Kidney glomerular epithelial cell (primary cell): ENCODE measurements around the gene TNFRSF14.
A peak's percentile ranks its signal among the peaks of the same experiment; 100 is the strongest.
"Not testable (repeated sequence)": the region's sequence is repeated elsewhere in the genome, so short reads cannot be mapped to it uniquely, and the experiment has no call there.

Source experiments
- DNase-seq: peaks from one replicate; lab custom pipeline; 2025; lab: John Stamatoyannopoulos, UW

The TNFRSF14 gene

DNA sequence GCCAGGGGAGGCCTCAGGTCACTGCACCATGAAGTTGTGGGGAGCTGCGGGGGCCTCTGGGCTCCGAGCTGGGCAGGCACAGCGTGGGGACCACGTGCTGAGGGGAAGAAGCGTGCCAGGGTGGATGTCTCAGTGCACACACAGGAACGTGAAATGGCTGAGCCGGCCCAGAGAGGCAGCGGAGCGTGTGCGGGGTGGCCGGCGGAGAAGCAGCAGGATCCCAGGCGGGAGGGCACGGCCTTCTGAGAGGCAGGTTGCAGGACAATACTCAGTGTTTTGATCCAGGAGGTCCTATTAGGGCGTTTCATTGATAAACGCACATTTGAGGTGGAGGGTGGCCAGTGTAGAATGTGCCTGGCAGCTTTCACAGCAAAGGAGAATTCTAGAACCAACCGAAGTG is 12.9 kb downstream of the TNFRSF14 start:
- DNase-seq = no peak

DNA sequence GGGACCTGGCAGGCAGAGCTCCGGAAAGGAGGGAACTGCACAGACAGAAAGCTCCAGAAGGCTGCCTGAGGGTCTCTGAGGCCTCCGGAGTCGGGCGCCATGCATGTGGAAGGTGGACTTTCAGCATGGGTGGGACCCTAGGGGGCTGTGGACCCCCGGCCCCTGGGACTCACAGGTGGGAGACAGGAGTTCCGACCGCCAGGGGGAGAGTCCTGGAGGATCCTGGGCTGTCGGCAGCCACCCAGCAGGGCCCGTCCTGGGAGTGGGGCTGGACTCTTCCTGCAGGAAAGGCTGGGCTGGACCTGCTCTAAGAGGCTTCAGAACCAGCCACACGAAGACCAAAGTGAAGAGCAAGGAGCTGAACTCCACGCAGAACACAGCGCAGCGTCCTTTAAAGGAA is 13.5 kb downstream of the TNFRSF14 start:
- not testable (repeated sequence) for DNase-seq

DNA sequence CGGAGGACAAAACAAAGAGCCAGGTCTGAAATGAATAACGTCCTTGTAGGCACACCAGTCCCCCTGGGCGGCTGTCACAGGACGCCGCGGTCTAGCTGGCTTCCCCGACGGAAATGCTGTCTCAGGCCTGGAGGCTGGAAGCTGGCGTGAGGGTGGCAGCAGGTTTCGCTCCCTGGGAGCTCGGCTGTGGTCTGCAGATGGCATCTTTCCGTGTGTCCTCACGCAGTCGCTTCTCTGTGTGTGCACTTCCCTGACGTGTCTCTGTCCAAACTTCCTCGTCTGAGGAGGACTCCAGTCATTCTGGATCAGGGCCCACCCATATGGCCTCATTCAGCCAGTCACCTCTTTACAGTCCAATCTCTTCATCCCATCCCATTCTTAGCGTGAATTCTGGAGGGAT is 14.2 kb downstream of the TNFRSF14 start:
- DNase-seq = no peak

DNA sequence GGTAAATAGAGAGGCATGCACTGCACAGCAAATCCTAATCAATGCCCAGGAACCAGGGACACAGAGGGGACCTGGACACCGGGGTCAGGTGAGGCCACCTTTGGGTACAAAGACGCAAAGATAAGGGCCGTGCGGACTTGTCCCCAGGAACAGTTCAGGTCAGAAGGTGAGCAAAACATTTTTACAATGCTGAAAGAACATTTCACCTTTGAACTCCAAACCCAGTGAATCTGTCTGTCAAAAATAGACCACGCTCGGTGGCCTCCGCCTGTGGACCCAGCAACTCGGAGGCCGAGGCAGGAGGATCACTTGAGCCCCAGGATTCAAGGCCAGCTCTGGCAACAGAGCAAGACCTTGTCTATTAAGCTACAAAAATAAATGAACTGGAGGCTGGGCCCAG is 15.2 kb downstream of the TNFRSF14 start:
- DNase-seq = no peak

DNA sequence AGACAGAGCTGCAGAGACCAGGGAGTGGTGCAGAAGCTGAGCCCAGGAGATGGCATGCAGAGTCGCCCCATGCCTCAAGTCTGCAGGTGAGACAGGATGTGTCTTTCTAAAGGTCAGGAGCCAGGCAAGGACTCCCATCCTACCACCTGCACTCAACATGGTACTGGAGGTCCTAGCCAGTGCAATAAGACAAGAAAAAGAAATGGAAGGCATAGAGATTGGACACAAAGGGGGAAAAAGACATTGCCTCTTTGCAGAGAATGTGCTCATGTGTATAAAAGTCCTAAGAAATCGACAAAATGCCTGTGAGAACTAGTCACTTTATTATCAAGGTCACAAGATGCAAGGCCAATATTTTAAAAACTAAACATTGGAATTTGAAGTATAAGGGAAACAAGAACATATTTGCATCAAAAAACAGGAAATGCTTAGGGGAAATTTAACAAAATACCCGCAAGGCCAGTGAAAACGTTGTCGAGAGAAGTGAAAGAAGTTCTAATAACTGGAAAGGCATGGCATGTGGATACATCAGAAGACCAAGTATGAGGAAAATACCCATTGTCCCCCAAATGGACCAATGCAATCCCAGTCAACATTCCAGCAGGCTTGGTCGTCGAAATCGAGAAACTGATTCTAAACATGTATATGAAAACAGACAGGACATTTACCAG is 17.2 kb downstream of the TNFRSF14 start:
- no peak for DNase-seq

DNA sequence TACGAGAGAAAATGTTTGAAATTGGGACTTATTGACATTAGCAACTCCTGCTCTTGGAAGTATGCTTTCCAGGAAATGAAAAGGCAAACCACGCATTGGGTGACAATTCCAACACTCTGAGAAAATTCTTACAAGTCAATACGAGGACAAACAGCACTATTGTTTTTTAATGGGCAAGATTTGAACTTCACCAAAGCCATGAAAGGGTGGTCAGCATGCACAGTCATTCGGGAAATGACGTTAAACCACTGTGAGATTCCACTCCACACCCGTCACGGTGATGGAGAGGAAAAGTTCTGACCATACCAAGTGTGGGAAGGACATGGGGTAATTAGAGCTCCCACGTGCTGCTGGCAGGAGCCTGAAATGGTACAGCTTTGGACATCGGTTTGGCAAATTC is 18.2 kb downstream of the TNFRSF14 start:
- no peak for DNase-seq

DNA sequence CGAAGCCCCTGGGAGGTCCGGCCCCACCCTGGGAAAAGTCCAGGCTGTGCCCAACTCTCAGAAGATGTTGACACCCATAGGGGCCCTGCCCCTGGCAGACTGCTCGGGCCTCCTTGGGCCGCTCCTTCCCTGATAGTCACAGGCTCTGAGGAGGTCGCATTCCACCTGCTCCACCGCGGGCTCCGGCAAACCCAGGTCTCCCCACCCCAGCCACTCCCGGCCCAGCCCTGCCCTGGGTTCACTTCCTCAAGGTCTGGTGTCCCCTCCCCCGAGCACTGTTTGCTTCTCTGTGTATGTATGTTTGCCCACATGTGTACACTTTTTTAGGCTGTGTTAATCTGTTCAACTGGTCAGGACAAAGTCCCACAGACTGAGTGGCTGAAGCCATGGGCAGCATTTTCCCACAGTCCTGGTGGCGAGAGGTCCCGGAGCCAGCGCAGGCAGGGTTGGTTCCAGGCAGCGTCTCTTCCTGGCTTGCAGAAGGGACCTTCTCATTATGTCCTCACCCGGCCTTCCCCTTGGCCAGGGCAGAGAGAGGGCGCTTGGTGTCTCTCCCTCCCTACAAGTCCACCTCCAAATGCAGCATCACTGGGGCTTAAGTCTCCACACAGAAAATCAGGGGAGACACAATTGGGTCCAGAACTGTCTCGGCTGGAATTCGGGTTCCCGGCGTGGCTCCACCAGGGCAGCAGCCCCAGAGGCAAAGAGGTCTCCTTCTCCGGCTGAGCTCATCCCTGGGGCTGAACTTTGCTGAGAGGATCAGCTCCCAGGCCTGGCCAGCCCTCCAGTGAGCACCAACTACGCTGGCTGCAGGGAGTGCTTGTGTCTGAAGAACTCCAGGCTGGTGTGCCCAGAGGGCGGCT is 19.9 kb downstream of the TNFRSF14 start:
- DNase-seq = no peak

DNA sequence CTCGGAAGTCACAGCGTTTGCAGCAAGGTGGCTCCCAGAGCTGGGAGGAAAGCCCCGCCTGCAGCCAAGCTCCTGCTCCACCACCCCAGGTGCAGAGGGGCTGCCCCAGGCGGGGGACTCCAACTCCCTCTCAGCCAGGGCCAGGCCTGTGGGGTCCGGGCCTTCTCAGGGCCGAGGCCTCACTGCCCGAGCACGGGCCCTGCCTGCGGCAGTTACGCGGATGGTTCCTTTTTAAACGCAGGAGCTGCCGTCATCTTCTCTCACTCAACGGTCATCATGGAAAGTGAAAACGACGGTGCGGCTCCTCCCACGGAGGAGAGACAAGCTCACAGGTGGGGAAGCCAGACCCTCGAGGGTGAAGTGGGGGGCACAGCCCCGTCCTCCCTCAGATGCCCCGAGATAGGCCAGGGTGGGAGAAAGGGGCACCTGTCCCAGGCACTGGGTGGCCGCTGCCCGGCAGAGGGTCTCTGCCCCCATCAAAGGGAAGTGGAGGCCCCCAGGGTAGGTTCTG is 21.4 kb downstream of the TNFRSF14 start:
- DNase-seq = not testable (repeated sequence)

DNA sequence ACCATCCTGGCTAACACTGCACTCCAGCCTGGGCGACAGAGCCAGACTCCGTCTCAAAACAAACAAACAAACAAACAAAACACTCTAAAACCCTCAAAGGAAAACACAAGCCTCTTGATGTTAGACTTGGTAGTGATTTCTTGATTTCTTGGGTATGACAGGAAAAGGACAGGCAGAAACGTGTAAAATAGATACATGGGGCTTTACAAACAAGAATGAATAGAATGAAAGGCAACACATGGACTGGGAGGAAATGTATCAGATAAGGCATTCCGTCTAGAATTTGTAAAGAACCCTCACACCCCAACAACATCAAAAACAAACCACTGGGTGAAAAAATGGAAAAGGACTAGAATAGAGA is 22.6 kb downstream of the TNFRSF14 start:
- no peak for DNase-seq

DNA sequence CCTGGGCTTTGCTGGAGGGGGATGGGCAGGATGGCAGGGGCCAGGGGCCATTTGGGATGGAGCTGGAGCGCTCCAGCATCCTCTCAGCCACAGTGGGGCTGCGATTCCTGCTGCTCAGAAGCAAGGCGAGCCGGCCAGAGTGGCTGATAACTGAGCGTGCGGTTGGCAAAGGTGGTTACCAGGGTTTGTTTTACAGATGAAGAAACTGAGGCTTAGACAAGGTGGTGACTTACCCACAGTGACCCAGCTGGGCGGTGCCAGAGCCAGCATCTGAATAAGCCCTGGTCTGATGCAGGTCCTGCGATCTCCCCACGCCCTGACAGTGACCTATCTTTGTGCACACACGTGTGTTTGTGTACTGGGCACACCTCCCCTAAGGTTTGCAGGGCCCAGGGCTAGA is 24.5 kb downstream of the TNFRSF14 start:
- DNase-seq = no peak

DNA sequence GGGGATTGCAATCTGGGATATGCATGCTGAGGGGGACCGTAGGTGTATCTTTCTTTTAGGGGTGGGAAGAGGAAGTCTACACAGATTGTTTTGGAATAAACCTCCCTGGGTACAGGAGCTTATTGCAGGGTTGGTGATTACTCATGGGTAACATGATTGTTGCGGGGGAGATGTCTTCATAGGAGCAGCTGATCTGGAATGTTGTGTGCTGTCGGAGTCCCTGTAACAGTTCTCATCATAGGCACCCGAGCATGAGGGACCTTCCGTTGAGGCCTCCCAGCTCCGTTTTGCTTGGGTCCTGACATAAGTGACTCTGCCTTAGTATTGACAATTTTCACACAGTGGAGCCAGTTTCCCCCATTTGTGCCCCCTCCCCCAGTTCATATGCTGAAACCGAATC is 26.2 kb downstream of the TNFRSF14 start:
- DNase-seq = peak; percentile 31

DNA sequence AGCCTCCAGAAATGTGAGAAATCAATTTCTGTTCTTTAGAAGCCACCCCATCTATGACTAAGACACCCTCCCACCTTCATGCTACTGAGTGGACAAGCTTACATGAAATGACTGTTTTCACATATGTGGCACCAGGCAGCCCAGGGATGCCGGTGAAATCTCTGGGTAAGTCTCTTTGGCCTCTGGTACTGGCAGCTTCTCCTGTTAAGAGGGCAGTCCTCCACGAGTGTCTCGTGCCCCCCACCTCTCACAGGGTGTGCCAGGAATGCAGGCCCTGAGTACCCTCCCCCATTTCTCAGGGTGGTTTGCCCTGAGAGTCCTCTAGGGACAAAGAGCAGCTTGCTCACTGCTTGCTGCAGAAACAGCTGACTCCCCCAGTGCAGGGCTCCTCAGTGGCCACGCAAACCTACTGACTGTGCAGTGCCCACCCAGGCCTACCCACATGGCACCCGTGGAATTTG is 27.2 kb downstream of the TNFRSF14 start:
- no peak for DNase-seq

DNA sequence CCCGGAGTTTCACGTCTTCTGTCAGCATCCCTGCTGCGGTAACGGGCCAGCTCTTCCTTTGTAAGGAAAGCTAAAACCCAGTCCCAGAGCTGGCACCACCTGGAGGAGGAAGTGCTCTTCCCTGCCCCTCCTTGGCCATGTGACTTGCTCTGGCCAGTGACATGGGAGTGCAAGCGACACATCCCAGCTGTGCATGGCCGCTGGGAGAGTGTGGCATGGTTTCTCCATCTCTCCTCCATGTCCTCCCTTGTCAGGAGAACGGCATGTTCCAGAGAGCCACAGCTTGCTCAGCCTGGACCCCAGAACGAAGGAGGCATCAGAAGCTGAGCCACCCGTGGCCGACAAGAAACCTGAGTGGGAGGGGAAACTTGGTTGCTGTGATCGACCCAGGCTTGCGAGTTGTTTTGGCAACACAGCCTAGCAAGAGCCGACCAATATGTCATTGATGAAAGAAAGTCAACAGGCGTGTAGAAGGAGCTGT is 27.7 kb downstream of the TNFRSF14 start:
- no peak for DNase-seq

DNA sequence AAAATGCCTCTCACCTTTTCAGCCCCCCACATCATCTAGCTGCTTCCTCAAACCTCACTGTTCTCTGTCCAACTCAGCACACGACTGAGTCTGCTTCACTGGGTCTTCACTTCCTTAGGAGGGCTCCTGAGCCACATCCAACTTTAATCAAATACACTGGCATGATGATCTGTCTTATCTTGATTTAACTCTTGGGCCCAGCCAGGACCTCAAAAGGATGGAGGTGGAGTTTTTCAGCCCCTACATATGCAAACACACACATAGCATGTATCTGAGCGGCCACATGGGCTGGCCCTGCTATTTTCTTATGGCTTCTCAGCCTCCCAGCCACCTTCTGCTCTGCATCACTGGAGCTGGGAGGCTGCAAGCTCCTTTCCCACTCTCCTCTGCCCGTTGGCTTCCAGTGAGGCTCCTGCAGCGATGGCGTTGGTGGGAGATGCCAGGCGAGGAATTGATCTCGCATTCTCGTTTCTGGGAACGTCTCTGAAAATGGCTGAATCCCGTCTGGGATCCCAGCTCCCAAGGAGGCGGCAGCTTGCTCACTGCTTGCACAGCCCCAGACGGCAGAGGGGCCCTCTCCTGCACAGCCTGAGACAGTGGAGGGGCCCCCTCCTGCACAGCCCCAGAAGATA is 28.6 kb downstream of the TNFRSF14 start:
- DNase-seq = no peak

DNA sequence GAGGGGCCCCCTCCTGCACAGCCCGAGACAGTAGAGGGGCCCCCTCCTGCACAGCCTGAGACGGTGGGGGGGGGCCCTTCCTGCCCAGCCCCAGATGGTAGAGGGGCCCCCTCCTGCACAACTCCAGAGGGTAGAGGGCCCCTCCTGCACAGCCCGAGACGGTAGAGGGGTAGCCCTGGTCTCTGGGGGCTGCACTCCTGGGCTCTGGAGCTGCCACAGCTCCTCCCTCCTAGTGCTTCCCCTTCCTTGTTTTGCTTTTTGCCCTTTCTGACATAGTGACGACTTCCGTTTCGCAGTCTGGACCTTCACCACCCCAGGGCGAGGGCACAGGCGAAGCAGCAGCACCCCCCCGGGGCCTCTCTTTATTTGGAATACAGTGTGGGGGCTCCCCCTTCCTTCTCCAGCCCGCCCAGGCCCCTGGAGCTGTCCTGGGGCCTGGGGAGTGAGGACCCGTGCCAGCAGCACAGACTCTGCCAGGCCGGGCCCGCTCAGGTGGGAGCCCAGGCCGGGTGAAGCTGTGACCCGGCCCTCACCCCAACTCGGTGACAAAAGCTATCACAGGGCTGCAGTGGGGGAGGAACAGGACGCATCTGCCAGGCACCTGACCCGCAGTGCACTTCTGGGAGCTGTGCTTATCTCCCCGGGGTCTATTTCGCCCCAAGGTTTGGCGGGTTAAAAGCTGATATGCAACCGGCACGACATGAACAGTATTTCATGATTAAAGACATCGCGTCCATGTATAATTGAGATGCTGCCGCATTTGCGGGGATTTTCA is 29.3 kb downstream of the TNFRSF14 start:
- peak; percentile 22 for DNase-seq

DNA sequence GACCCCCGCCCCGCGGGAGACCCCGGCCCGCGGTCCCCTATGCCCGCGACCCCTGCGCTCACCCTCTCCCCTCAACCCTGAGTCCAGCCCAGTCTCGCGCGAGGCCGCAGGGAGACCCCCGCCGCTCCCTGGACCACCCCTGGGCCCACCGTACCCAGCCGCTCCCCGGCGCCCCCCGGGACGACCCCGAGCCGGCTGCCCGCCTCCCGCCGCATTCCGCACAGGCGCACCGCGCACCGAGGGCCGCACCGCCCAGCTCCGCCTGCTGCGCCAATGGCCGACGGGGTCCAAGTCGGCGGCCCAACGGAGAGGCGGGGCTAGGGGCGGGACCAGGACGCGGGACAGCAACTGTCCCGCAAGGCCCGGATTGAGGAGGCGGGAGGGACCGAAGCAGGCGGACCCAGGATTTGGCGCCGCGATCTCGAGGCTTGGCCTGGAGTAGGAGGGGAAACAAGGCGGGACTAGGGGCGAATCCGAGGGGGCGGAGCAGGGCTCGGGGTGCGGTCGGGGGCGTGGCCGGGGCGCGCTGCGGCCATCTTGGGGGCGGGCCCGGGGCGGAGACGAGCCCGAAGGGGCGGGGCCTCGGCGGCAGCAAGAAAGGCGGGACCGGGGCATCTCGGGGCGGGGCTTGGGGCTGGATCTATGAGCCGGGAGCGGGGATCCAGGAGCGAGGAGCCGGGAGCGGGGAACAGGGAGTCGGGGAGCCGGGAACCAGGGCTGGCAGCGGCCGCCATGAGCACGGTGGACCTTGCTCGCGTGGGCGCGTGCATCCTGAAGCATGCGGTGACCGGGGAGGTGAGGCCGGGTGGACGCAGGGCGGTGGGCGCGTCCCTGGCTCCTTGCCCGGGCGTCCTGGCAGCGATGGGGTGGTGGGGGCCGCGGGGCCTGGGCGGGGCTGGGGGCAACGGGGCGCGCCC is 30.2 kb downstream of the TNFRSF14 start, which contains the start of gene PRXL2B:
Gene PRXL2B (plus strand): TSS at position 624 of the 917 bp plus-strand sequence. CDS start 109 bp downstream, at position 733.
- DNase-seq = peak; percentile 94

DNA sequence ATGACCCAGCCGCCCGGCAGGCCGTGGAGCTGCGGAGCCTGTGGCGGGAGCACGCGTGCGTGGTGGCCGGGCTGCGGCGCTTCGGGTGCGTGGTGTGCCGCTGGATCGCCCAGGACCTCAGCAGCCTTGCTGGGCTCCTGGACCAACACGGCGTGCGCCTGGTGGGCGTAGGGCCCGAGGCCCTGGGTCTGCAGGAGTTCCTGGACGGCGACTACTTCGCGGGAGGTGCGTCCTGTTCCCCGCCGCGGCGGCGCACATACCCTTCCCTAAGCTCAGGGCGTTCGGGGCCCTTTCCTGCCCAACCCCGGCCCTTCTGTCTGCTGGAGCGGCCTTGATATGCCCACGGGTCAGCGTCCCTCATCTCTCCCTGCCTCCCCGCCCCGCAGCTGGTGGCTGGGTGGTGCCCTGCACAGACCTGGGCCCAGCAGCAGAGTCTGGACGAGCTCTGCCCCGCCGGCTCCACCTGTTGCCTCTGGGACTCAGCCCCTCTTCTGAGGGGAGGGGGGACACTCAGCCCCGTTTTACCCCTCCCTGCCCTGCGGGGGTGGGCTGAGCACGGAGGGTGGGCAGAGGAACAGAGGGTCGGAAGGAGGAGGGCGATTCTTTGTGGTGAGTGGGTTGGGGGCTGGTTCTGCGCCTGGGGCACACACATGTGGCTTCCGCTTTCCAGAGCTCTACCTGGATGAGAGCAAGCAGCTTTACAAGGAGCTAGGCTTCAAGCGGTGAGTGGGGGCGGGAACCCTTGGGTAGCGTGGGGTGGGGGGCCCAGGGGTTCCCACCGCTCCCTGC is 31.1 kb downstream of the TNFRSF14 start:
- no peak for DNase-seq

DNA sequence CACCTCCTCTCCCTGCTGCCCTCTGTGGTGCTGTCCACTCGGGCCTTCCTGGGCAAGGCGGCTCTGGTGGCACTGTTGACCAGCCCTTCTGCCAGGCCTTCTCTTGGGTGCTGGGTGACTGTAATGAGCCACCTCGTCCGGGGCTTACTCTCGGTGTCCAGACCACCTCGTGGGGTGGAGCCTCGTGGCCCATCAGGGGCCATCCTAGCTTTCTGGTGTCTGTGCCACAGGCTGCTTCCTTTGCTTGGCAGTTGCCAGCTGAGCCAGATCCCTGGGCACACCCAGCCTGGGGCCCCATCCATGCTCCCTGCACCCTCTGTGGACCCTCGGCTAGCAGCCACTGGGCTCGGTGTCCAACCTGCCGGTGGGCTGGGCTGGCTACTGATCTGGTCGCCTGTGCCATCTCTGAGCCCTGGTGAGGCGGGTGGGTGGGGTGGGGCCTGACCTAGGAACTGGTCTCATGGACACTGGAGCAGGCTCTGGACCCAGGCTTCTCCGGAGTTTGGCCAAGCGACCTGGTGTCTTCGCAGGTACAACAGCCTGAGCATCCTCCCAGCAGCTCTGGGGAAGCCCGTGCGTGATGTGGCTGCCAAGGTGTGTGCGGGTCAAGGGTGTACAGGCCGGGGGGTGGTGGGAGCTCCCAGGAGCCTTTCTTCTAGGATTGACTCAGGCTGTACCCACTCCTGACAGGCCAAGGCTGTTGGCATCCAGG is 31.8 kb downstream of the TNFRSF14 start:
- no peak for DNase-seq
